OCI-LY1 (cell line): ENCODE results near the gene GRK5.

Experiments used
- H2AFZ ChIP-seq: fragments of 200-600 bp; sonication (generic), shearing (Covaris generic); 2 replicates; pipeline ENCODE4 v1.6.0; 2014; ENCODE audit warnings: antibody characterized with exemption, mild to moderate bottlenecking, low read length
- H3F3A ChIP-seq: fragments of 200-600 bp; sonication (generic), shearing (Covaris generic); 2 replicates; pipeline ENCODE4 v1.6.0; 2014; ENCODE audit warnings: mild to moderate bottlenecking, antibody characterized with exemption, low read length, moderate library complexity; ENCODE audit not compliant: insufficient read depth
- H3K27ac ChIP-seq: fragments of 200-600 bp; sonication (generic); 2 replicates; pipeline ENCODE4 v1.5.1; 2014; ENCODE audit warnings: low read length, mixed run types, mild to moderate bottlenecking, low read depth; ENCODE audit not compliant: poor library complexity, severe bottlenecking
- H3K27me3 ChIP-seq: fragments of 200-600 bp; sonication (generic); 2 replicates; pipeline ENCODE4 v1.6.0; 2014; ENCODE audit warnings: antibody characterized with exemption, mild to moderate bottlenecking, low read length, moderate library complexity; ENCODE audit not compliant: insufficient read depth
- H3K36me3 ChIP-seq: fragments of 200-600 bp; sonication (generic); 2 replicates; pipeline ENCODE4 v1.6.1; 2014; ENCODE audit warnings: mild to moderate bottlenecking, antibody characterized with exemption, low read length, moderate library complexity, mixed read lengths; ENCODE audit not compliant: insufficient read depth
- H3K4me1 ChIP-seq: fragments of 200-600 bp; sonication (generic); 2 replicates; pipeline ENCODE4 v1.5.1; 2014; ENCODE audit warnings: mild to moderate bottlenecking, low read length, moderate library complexity; ENCODE audit not compliant: insufficient read depth, severe bottlenecking
- H3K4me2 ChIP-seq: fragments of 200-600 bp; sonication (generic), shearing (Covaris generic); 2 replicates; pipeline ENCODE4 v1.6.1; 2014; ENCODE audit warnings: low read length
- H3K4me3 ChIP-seq: fragments of 200-600 bp; sonication (generic); 2 replicates; pipeline ENCODE4 v1.5.1; 2014; ENCODE audit warnings: low read length, low read depth, mild to moderate bottlenecking, mixed read lengths; ENCODE audit not compliant: poor library complexity, severe bottlenecking
- H3K79me2 ChIP-seq: fragments of 200-600 bp; shearing (Covaris generic); 2 replicates; pipeline ENCODE4 v1.6.1; 2016; ENCODE audit warnings: mixed run types, low read length, mixed read lengths; ENCODE audit not compliant: insufficient read depth
- H3K9ac ChIP-seq: fragments of 200-600 bp; sonication (generic), shearing (Covaris generic); 2 replicates; pipeline ENCODE4 v1.6.1; 2014; ENCODE audit warnings: mild to moderate bottlenecking, low read length, mixed read lengths
- H3K9me2 ChIP-seq: fragments of 200-600 bp; sonication (generic), shearing (Covaris generic); 2 replicates; pipeline ENCODE4 v1.6.1; 2014; ENCODE audit warnings: low read depth, mild to moderate bottlenecking, low read length, mixed read lengths
- H3K9me3 ChIP-seq: fragments of 200-600 bp; shearing (Covaris generic); 2 replicates; pipeline ENCODE4 v1.6.1; 2014; ENCODE audit warnings: low read length, mixed read lengths
- H4K20me1 ChIP-seq: fragments of 200-600 bp; sonication (generic), shearing (Covaris generic); 2 replicates; pipeline ENCODE4 v1.6.0; 2016; ENCODE audit warnings: mild to moderate bottlenecking, low read length; ENCODE audit not compliant: insufficient read depth
- EZH2 ChIP-seq: fragments of 200-600 bp; sonication (generic), shearing (Covaris generic); IDR thresholded peaks from 2 replicates; pipeline ENCODE4 v1.8.0; 2017; ENCODE audit warnings: borderline replicate concordance, mixed run types, mild to moderate bottlenecking, antibody characterized with exemption, low read length, moderate library complexity, mixed read lengths
- TF ChIP-seq, protein P1 (sequence below): fragments of 200-600 bp; sonication (generic), shearing (Covaris generic); IDR thresholded peaks from 2 replicates; pipeline ENCODE4 v1.5.1; 2017; ENCODE audit warnings: mild to moderate bottlenecking, antibody characterized with exemption, low read length, moderate library complexity, mixed read lengths

The GRK5 gene

GRCh38 chr10:119341459-119342301 is 134.3 kb downstream of the GRK5 start:
- H3K4me3 ChIP-seq: no peak overlapping the region
- H3K4me2 ChIP-seq: no peak overlapping the region
- no peaks in the 10 kb centered on the region for H4K20me1 ChIP-seq
- H3K27ac ChIP-seq: no peak overlapping the region
- no peak overlapping the region for H2AFZ ChIP-seq
- H3K36me3 ChIP-seq: no peaks in the 10 kb centered on the region
- no peaks in the 10 kb centered on the region for H3K79me2 ChIP-seq
- no peaks in the 10 kb centered on the region; the same call in none of the 2 replicates for H3K27me3 ChIP-seq
- H3K4me1 ChIP-seq: no peaks in the 10 kb centered on the region
- no peaks in the 10 kb centered on the region for H3K9me2 ChIP-seq
- H3K9me3 ChIP-seq: no peaks in the 10 kb centered on the region
- H3F3A ChIP-seq: no peaks in the 10 kb centered on the region
- H3K9ac ChIP-seq: no peak overlapping the region
- no peak for TF ChIP-seq EZH2
- TF ChIP-seq, protein P1, sequence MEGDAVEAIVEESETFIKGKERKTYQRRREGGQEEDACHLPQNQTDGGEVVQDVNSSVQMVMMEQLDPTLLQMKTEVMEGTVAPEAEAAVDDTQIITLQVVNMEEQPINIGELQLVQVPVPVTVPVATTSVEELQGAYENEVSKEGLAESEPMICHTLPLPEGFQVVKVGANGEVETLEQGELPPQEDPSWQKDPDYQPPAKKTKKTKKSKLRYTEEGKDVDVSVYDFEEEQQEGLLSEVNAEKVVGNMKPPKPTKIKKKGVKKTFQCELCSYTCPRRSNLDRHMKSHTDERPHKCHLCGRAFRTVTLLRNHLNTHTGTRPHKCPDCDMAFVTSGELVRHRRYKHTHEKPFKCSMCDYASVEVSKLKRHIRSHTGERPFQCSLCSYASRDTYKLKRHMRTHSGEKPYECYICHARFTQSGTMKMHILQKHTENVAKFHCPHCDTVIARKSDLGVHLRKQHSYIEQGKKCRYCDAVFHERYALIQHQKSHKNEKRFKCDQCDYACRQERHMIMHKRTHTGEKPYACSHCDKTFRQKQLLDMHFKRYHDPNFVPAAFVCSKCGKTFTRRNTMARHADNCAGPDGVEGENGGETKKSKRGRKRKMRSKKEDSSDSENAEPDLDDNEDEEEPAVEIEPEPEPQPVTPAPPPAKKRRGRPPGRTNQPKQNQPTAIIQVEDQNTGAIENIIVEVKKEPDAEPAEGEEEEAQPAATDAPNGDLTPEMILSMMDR: no peak

DNA sequence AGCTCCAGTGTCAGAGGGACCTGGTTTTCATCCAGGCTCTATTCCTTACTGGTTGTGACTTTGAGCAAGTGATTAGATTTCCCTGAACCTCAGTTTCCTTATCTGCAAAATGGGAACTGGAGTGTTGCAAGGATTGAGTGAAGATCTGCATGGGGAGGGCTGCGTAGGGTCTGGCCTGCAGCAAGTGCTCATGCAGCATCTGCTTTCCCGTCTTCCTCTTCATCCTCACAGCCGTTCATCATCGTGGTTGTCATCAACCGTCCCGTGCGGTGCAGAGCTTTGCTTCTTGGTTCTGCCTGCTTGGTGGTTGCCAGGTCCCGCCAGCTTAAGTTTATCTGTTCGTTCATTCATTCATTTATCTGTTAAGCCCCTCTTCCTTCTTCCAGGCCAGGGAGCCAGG is 135.0 kb downstream of the GRK5 start:
- Histone ChIP-seq H3K4me1 (no peaks in the 10 kb centered on the region), H2AFZ (no peak overlapping the region), H3K4me3 (no peak overlapping the region), H3K36me3 (no peaks in the 10 kb centered on the region), H3K9me2 (no peaks in the 10 kb centered on the region), H3F3A (no peaks in the 10 kb centered on the region), H3K79me2 (no peaks in the 10 kb centered on the region), H3K4me2 (no peak overlapping the region), H3K9ac (no peak overlapping the region), H3K9me3 (no peaks in the 10 kb centered on the region), H4K20me1 (no peaks in the 10 kb centered on the region), H3K27me3 (no peaks in the 10 kb centered on the region; the same call in 1 of the 2 replicates), H3K27ac (no peak overlapping the region)
- TF ChIP-seq, protein P1: no peak
- TF ChIP-seq EZH2: no peak

DNA sequence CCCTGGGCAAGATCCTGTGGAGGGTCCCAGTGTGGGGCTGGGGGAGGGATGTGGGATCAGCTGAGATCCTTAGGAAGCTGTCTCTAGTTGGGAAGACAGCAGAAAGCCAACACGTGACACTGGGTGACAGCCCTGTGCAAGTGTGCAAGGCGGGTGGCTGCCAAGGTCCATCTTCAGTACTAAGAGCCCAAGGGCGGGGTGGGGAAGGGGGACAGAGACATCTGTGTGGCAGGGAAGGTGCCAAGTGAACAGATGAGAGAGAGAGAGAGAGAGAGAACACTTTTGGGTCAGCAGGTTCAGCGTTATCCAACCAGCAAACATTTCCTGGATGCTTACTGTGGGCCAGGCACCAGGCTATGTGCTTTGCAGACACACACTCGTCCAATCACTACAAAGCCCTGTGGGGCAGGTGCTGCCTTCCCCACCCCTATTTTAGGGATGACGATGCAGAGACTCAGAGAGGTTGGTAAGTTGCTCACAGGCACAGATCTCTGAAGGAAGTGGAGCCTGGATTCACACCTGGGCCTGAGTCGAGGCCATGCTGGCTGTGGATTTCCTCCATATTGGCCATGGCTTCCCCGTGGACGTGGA is 135.7 kb downstream of the GRK5 start:
- H3K4me2 ChIP-seq: no peak overlapping the region
- no peak overlapping the region for H3K4me3 ChIP-seq
- no peaks in the 10 kb centered on the region for H3K9me2 ChIP-seq
- TF ChIP-seq, protein P1: no peak
- TF ChIP-seq EZH2: no peak
- no peak overlapping the region for H3K9ac ChIP-seq
- no peaks in the 10 kb centered on the region for H3K9me3 ChIP-seq
- H3K27me3 ChIP-seq: no peaks in the 10 kb centered on the region; the same call in 1 of the 2 replicates
- H3K36me3 ChIP-seq: no peaks in the 10 kb centered on the region
- no peak overlapping the region for H3K27ac ChIP-seq
- H3K79me2 ChIP-seq: no peaks in the 10 kb centered on the region
- no peaks in the 10 kb centered on the region for H4K20me1 ChIP-seq
- H3F3A ChIP-seq: no peaks in the 10 kb centered on the region
- H3K4me1 ChIP-seq: no peaks in the 10 kb centered on the region
- H2AFZ ChIP-seq: no peak overlapping the region
